ENCODE measurements around the gene CASZ1.

DNA sequence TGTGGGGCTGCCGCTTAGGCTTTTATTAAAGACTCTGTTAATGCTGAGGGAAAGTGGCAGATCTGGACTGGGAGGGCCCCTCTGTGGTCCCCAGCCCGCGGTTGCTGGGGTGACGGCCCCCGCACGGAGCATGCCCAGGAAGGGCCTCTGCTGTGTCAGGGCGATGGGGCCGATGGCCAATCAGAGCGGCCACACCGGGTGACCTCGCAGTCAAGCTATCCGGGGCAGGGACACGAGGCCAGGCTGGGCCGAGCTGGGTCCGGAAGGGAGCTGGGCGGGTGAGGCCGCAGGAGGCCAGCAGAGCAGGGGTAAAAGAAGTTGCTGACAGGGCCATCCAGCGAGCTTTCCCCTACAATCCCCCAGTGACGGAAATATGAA lies 145.1 kb downstream of the CASZ1 start:
- TF ChIP-seq, protein P1, sequence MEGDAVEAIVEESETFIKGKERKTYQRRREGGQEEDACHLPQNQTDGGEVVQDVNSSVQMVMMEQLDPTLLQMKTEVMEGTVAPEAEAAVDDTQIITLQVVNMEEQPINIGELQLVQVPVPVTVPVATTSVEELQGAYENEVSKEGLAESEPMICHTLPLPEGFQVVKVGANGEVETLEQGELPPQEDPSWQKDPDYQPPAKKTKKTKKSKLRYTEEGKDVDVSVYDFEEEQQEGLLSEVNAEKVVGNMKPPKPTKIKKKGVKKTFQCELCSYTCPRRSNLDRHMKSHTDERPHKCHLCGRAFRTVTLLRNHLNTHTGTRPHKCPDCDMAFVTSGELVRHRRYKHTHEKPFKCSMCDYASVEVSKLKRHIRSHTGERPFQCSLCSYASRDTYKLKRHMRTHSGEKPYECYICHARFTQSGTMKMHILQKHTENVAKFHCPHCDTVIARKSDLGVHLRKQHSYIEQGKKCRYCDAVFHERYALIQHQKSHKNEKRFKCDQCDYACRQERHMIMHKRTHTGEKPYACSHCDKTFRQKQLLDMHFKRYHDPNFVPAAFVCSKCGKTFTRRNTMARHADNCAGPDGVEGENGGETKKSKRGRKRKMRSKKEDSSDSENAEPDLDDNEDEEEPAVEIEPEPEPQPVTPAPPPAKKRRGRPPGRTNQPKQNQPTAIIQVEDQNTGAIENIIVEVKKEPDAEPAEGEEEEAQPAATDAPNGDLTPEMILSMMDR (IDR thresholded peaks at IDR 0.05) = no peak
- TF ChIP-seq EP300 (IDR thresholded peaks at IDR 0.05) = no peak
